K562 (cell line): ENCODE measurements around the gene STOX2. TPM values are rescaled to one million over a fixed set of nuclear protein-coding genes. Genes with fewer than 3 reads are reported as not detected.

Source experiments
- ATAC-seq: fragments of 200-7000 bp; cut with Tn5 transposase; 3 replicates; pipeline ENCODE4 v1.9.1; 2020; ENCODE audit warnings: moderate library complexity
- BruUV-seq: library from RNA; stranded (reverse); fragments of 400-500 nt; replicated peaks from 2 replicates; lab custom pipeline; 2021; lab: Mats Ljungman, UMichigan
- CTCF ChIA-PET: fragments of 300-600 bp; formaldehyde crosslinking; extraction: SDS; loops from one replicate; lab custom pipeline; 2021; ENCODE audit warnings: low intra/inter-chr PET ratio; lab: Yijun Ruan, JAX
- POLR2A ChIA-PET: fragments of 300-600, 350-650 bp; sonication (Branson Sonifier 250); formaldehyde crosslinking; extraction: SDS; loops from one replicate; lab custom pipeline; 2021; ENCODE audit warnings: antibody characterized with exemption, inconsistent platforms; lab: Yijun Ruan, JAX
- DNase-seq, 4 experiments: peaks; one replicate each; pipeline versions ENCODE4 v3.0.0 to v3.0.0-alpha.2; 2011 to 2018; ENCODE audit warnings: low spot score in 3 of 4, mixed read lengths in 3 of 4; ENCODE audit errors: extremely low read depth in 1 of 4
- FAIRE-seq: peaks from 2 replicates; lab custom pipeline; 2011; peaks lifted over from hg19 to GRCh38; lab: Jason Lieb, UNC
- H2AFZ ChIP-seq: 2 replicates; pipeline ENCODE4 v1.6.0; 2011; ENCODE audit warnings: low read depth, low read length, control low read depth, inconsistent platforms
- H3K27ac ChIP-seq: fragments of 200-600 bp; 3 replicates; pipeline ENCODE4 v1.8.0; 2011; ENCODE audit warnings: low read depth, mild to moderate bottlenecking, control low read depth, inconsistent platforms, low read length, moderate library complexity, mixed read lengths; ENCODE audit errors: extremely low read depth
- H3K27me3 ChIP-seq, 2 experiments: fragments of 300-600 bp in 1 of 2; 2 replicates in 1 of 2; 3 replicates in 1 of 2; pipeline versions ENCODE4 v1.6.0 to v1.8.0; 2011; ENCODE audit warnings: inconsistent platforms in 2 of 2, low read length in 2 of 2, mild to moderate bottlenecking in 1 of 2, mixed read lengths in 1 of 2, moderate library complexity in 1 of 2; ENCODE audit not compliant: control insufficient read depth in 2 of 2, insufficient read depth in 2 of 2
- H3K36me3 ChIP-seq: fragments of 300-600 bp; 3 replicates; pipeline ENCODE4 v1.8.0; 2011; ENCODE audit warnings: mild to moderate bottlenecking, low read length, inconsistent platforms; ENCODE audit not compliant: control insufficient read depth, insufficient read depth
- H3K4me1 ChIP-seq, 2 experiments: fragments of 200-600 bp in 1 of 2; replicated peaks in 1 of 2; 2 replicates in 1 of 2; 3 replicates in 1 of 2; pipeline versions ENCODE4 v1.5.1 to v1.8.0; 2011; ENCODE audit warnings: inconsistent platforms in 2 of 2, low read length in 2 of 2, mild to moderate bottlenecking in 1 of 2, mixed read lengths in 1 of 2, moderate library complexity in 1 of 2; ENCODE audit not compliant: control insufficient read depth in 2 of 2, insufficient read depth in 2 of 2
- H3K4me2 ChIP-seq: 2 replicates; pipeline ENCODE4 v1.6.1; 2011; ENCODE audit warnings: low read length, control low read depth, inconsistent platforms, mixed read lengths; ENCODE audit not compliant: insufficient read depth
- H3K4me3 ChIP-seq: fragments of 200-600 bp; sonication (generic), shearing (Covaris generic); 2 replicates; pipeline ENCODE4 v1.5.1; 2016; ENCODE audit warnings: control low read depth, inconsistent platforms
- H3K79me2 ChIP-seq: fragments of 200-600 bp; 3 replicates; pipeline ENCODE4 v1.8.0; 2011; ENCODE audit warnings: low read length, inconsistent platforms; ENCODE audit not compliant: control insufficient read depth, insufficient read depth
- H3K9ac ChIP-seq, 2 experiments: 2 replicates each; pipeline versions ENCODE4 v1.6.0 to v1.6.1; 2011; ENCODE audit warnings: low read depth in 2 of 2, low read length in 2 of 2, control low read depth in 1 of 2, inconsistent platforms in 1 of 2, mild to moderate bottlenecking in 1 of 2, mixed read lengths in 1 of 2; ENCODE audit not compliant: insufficient read depth in 1 of 2
- H3K9me1 ChIP-seq: one replicate; pipeline ENCODE4 v1.6.0; 2011; ENCODE audit warnings: inconsistent platforms, mild to moderate bottlenecking, low read length, moderate library complexity; ENCODE audit not compliant: control insufficient read depth, insufficient read depth
- H3K9me3 ChIP-seq: replicated peaks from 2 replicates; pipeline ENCODE4 v1.5.1; 2011; ENCODE audit warnings: low read depth, low read length, inconsistent platforms; ENCODE audit not compliant: control insufficient read depth, insufficient read depth
- H4K20me1 ChIP-seq: replicated peaks from 2 replicates; pipeline ENCODE4 v1.6.1; 2011; ENCODE audit warnings: low read length, inconsistent platforms, mixed read lengths; ENCODE audit not compliant: control insufficient read depth, insufficient read depth
- ATF1 ChIP-seq, 2 experiments: fragments of 450-650 bp in 1 of 2; IDR thresholded peaks; 2 replicates each; pipeline ENCODE4 v1.6.1; 2016; ENCODE audit warnings: missing compliant biosample characterization in 1 of 2, missing genetic modification characterization in 1 of 2
- BCL6 ChIP-seq: fragments of 250-450 bp; sonication (Bioruptor Pico); IDR thresholded peaks from 2 replicates; pipeline ENCODE4 v1.4.0; 2020
- CBFB ChIP-seq: sonication (generic); formaldehyde crosslinking; IDR thresholded peaks from 2 replicates; pipeline ENCODE4 v1.4.0; 2020; ENCODE audit warnings: mild to moderate bottlenecking, missing genetic modification reagents
- DDX20 ChIP-seq: fragments of 450-650 bp; IDR thresholded peaks from 2 replicates; pipeline ENCODE4 v1.6.1; 2016; ENCODE audit warnings: missing genetic modification characterization, low read depth, mild to moderate bottlenecking, missing compliant biosample characterization, moderate library complexity
- FOXJ3 ChIP-seq: sonication (generic); formaldehyde crosslinking; IDR thresholded peaks from 2 replicates; pipeline ENCODE4 v1.4.0; 2020; ENCODE audit warnings: mild to moderate bottlenecking, missing genetic modification reagents
- KLF13 ChIP-seq: fragments of 450-650 bp; IDR thresholded peaks from 2 replicates; pipeline ENCODE4 v1.6.1; 2016; ENCODE audit warnings: missing genetic modification characterization, low read depth, mild to moderate bottlenecking, missing compliant biosample characterization, moderate library complexity, borderline replicate concordance
- MYC ChIP-seq, 2 experiments: fragments of 250-450 bp in 1 of 2; sonication (Bioruptor Pico) in 1 of 2; IDR thresholded peaks; 2 replicates each; pipeline versions ENCODE4 v1.5.1 to v1.6.1; 2012 to 2021; ENCODE audit warnings: low read depth in 2 of 2, borderline replicate concordance in 1 of 2, improper control_type of control experiment in 1 of 2, low read length in 1 of 2, mild to moderate bottlenecking in 1 of 2, moderate library complexity in 1 of 2
- TAF1 ChIP-seq: IDR thresholded peaks from 2 replicates; pipeline ENCODE4 v1.6.1; 2011; ENCODE audit warnings: mild to moderate bottlenecking, low read length, moderate library complexity; ENCODE audit not compliant: insufficient read depth, control insufficient read depth, severe bottlenecking; ENCODE audit errors: extremely low read depth
- ZNF263 ChIP-seq: sonication (generic); formaldehyde crosslinking; IDR thresholded peaks from 2 replicates; pipeline ENCODE4 v1.8.0; 2022; ENCODE audit warnings: mild to moderate bottlenecking, missing genetic modification reagents, borderline replicate concordance
- WGBS: fragments of 100-300 bp; shearing (Covaris generic); methylation state at CpG from one replicate; pipeline ENCODE4 v1.1.6; 2016; ENCODE audit warnings: low coverage, mixed read lengths; ENCODE audit not compliant: insufficient coverage; ENCODE audit errors: missing lambda C conversion rate; 5-methylcytosine and 5-hydroxymethylcytosine counted together
- in situ Hi-C: fragments of 300-500 bp; cut with MboI; formaldehyde crosslinking; loops from 4 replicates; pipeline ENCODE4 v1.15.0; 2018; ENCODE audit warnings: inconsistent platforms, mixed read lengths
- intact Hi-C: fragments of 100-400 bp; cut with micrococcal nuclease; formaldehyde crosslinking; loops from 2 replicates; pipeline ENCODE4 v1.14.2; 2022
- polyA plus RNA-seq, 8 experiments: library from polyadenylated mRNA; depleted of rRNA in 4 of 8; stranded (reverse) in 5 of 8; unstranded in 3 of 8; fragments of >200 nt; fragmentation: Nextera tagmentation in 2 of 8; fragmentation: Illumina TruSeq in 1 of 8; extraction: Ambion mirVana in 2 of 8; extraction: Trizol in 1 of 8; gene quantifications; 2 replicates each; pipeline versions ENCODE4 v1.2.1 to v1.2.3, GENCODE V29; 2011 to 2014; ENCODE audit warnings: inconsistent platforms in 1 of 8, missing spikeins in 1 of 8
- total RNA-seq, 7 experiments: library from RNA; depleted of rRNA in 6 of 7; stranded (reverse); fragments of >200 nt in 6 of 7; fragmentation: Illumina TruSeq in 2 of 7; extraction: Trizol in 2 of 7; gene quantifications; 2 replicates each; pipeline versions ENCODE4 v1.2.1 to v1.2.3, GENCODE V29; 2011 to 2021; ENCODE audit warnings: low replicate concordance in 1 of 7
- TF ChIP-seq, protein P1 (sequence below): fragments of 450-650 bp; conservative IDR thresholded peaks from 2 replicates; pipeline ENCODE4 v1.6.1; 2016; ENCODE audit warnings: missing genetic modification characterization, low read depth, mild to moderate bottlenecking, control low read depth, missing compliant biosample characterization
- TF ChIP-seq, protein P2 (sequence below), 2 experiments: fragments of 450-650 bp; conservative IDR thresholded peaks; 2 replicates each; pipeline ENCODE4 v1.6.1; 2017; ENCODE audit warnings: mild to moderate bottlenecking in 2 of 2, moderate library complexity in 2 of 2
- TF ChIP-seq, protein P3 (sequence below): IDR thresholded peaks from 2 replicates; pipeline ENCODE4 v1.6.1; 2016; ENCODE audit warnings: missing genetic modification characterization, missing compliant biosample characterization
- TF ChIP-seq, protein P4 (sequence below): fragments of 250-450 bp; sonication (Bioruptor Pico); IDR thresholded peaks from 2 replicates; pipeline ENCODE4 v1.9.0; 2021; ENCODE audit warnings: mild to moderate bottlenecking, inconsistent platforms
- TF ChIP-seq, protein P5 (sequence below): sonication (generic); formaldehyde crosslinking; IDR thresholded peaks from 2 replicates; pipeline ENCODE4 v1.9.0; 2022; ENCODE audit warnings: mild to moderate bottlenecking, missing genetic modification reagents

The STOX2 gene
- total and polyA plus RNA-seq, 9 of the 15 experiments (the other 6 are each of a cell fraction or from before 2014, with no cell fraction given): not detected

DNA sequence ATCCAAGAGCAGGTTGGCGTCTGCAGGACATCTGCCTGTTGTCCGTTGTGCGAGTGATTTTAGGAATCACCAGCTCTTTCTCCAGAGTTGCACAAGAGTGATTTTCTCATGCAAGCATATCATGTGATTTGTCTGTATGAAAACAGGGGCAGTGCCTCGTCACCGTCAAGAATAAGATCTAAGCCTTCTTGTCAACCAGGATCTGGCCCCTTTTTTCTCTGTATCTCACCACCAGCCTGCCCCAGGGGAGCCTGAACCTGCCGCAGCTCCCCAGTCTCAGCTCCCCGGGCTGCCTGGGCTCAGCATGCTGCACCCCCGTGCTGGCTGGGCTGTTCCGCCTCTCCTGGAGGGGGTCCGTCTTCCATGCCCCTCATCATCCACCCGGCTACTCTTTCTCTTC is 90.5 kb downstream of the STOX2 start:
- Histone ChIP-seq H3K79me2 (no peaks in the 10 kb centered on the region), H3K4me1 (no peaks in the 10 kb centered on the region), H3K27ac (no peak overlapping the region), H2AFZ (no peak overlapping the region), H3K9me1 (no peaks in the 10 kb centered on the region), H3K9ac (no peak overlapping the region), H3K4me3 (no peak overlapping the region), H4K20me1 (no peaks in the 10 kb centered on the region), H3K9me3 (no peaks in the 10 kb centered on the region), H3K4me2 (no peak overlapping the region), H3K36me3 (no peaks in the 10 kb centered on the region), H3K27me3 (peaks cover 7 to 42% of the 10 kb centered on the region in 2 experiments)
- ATAC-seq: no peak
- CTCF ChIA-PET: no interaction called here
- FAIRE-seq: no peak
- DNase-seq: no peak
- intact Hi-C loops (no loop called here), in situ Hi-C loops (no loop called here)
- POLR2A ChIA-PET: no interaction called here
- BruUV-seq: no TSS peak
- 2% methylated on average over 11 of the region's 11 CpGs for WGBS
- TF ChIP-seq MYC (IDR thresholded peaks at IDR 0.05; ENCODE audit: low read depth, low read length) (no peak), MYC (CRISPR knock-in tag; IDR thresholded peaks at IDR 0.05; ENCODE audit: borderline replicate concordance, low read depth) (no peak), FOXJ3 (CRISPR knock-in tag) (no peak), DDX20 (no peak), CBFB (no peak), BCL6 (no peak), KLF13 (no peak), ATF1 (CRISPR knock-in tag; IDR thresholded peaks at IDR 0.05) (no peak), ATF1 (tag; IDR thresholded peaks at IDR 0.05) (no peak), ZNF263 (CRISPR knock-in tag) (no peak), TAF1 (no peak)
- TF ChIP-seq, protein P1, sequence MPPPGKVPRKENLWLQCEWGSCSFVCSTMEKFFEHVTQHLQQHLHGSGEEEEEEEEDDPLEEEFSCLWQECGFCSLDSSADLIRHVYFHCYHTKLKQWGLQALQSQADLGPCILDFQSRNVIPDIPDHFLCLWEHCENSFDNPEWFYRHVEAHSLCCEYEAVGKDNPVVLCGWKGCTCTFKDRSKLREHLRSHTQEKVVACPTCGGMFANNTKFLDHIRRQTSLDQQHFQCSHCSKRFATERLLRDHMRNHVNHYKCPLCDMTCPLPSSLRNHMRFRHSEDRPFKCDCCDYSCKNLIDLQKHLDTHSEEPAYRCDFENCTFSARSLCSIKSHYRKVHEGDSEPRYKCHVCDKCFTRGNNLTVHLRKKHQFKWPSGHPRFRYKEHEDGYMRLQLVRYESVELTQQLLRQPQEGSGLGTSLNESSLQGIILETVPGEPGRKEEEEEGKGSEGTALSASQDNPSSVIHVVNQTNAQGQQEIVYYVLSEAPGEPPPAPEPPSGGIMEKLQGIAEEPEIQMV: no peak
- TF ChIP-seq, protein P2, sequence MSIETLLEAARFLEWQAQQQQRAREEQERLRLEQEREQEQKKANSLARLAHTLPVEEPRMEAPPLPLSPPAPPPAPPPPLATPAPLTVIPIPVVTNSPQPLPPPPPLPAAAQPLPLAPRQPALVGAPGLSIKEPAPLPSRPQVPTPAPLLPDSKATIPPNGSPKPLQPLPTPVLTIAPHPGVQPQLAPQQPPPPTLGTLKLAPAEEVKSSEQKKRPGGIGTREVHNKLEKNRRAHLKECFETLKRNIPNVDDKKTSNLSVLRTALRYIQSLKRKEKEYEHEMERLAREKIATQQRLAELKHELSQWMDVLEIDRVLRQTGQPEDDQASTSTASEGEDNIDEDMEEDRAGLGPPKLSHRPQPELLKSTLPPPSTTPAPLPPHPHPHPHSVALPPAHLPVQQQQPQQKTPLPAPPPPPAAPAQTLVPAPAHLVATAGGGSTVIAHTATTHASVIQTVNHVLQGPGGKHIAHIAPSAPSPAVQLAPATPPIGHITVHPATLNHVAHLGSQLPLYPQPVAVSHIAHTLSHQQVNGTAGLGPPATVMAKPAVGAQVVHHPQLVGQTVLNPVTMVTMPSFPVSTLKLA (conservative IDR thresholded peaks at IDR 0.05): no peak
- TF ChIP-seq, protein P3, sequence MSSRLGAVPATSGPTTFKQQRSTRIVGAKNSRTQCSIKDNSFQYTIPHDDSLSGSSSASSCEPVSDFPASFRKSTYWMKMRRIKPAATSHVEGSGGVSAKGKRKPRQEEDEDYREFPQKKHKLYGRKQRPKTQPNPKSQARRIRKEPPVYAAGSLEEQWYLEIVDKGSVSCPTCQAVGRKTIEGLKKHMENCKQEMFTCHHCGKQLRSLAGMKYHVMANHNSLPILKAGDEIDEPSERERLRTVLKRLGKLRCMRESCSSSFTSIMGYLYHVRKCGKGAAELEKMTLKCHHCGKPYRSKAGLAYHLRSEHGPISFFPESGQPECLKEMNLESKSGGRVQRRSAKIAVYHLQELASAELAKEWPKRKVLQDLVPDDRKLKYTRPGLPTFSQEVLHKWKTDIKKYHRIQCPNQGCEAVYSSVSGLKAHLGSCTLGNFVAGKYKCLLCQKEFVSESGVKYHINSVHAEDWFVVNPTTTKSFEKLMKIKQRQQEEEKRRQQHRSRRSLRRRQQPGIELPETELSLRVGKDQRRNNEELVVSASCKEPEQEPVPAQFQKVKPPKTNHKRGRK (tag): no peak
- TF ChIP-seq, protein P4, sequence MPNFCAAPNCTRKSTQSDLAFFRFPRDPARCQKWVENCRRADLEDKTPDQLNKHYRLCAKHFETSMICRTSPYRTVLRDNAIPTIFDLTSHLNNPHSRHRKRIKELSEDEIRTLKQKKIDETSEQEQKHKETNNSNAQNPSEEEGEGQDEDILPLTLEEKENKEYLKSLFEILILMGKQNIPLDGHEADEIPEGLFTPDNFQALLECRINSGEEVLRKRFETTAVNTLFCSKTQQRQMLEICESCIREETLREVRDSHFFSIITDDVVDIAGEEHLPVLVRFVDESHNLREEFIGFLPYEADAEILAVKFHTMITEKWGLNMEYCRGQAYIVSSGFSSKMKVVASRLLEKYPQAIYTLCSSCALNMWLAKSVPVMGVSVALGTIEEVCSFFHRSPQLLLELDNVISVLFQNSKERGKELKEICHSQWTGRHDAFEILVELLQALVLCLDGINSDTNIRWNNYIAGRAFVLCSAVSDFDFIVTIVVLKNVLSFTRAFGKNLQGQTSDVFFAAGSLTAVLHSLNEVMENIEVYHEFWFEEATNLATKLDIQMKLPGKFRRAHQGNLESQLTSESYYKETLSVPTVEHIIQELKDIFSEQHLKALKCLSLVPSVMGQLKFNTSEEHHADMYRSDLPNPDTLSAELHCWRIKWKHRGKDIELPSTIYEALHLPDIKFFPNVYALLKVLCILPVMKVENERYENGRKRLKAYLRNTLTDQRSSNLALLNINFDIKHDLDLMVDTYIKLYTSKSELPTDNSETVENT (CRISPR knock-in tag): no peak
- TF ChIP-seq, protein P5, sequence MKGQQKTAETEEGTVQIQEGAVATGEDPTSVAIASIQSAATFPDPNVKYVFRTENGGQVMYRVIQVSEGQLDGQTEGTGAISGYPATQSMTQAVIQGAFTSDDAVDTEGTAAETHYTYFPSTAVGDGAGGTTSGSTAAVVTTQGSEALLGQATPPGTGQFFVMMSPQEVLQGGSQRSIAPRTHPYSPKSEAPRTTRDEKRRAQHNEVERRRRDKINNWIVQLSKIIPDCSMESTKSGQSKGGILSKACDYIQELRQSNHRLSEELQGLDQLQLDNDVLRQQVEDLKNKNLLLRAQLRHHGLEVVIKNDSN (CRISPR knock-in tag): no peak
